ENCODE data around the gene PNPO. TPM values are rescaled to one million over a fixed set of nuclear protein-coding genes. Genes with fewer than 3 reads are reported as not detected.

PNPO gene
- 14.5 and 15.2 TPM in 2 replicates for polyA plus RNA-seq (2011; rRNA removed)
- polyA minus RNA-seq (2011; rRNA and poly(A)+ RNA removed): 23.8 and 32.6 TPM in 2 replicates

GRCh38 chr17:47941246-47942095, at the start of gene PNPO:
PNPO (plus strand) TSS chr17:47941571; CDS start chr17:47941676, 105 bp downstream.
- no peaks in the 10 kb centered on the region for H3K9me3 ChIP-seq (ENCODE audit: control insufficient read depth, insufficient read depth, low read length)
- H3K4me3 ChIP-seq (ENCODE audit: low read depth, low read length): peak within 1 kb of the TSS; percentile 87
- no peak for TF ChIP-seq CTCF (IDR thresholded peaks at IDR 0.05; ENCODE audit: low read depth, low read length)
- H3K27me3 ChIP-seq (ENCODE audit: control insufficient read depth, insufficient read depth, low read length): no peaks in the 10 kb centered on the region
- peak; percentile 93 for DNase-seq (ENCODE audit: low read depth, low spot score)
- H3K27ac ChIP-seq (ENCODE audit: low read depth, low read length): peak within 1 kb of the TSS; percentile 47
- POLR2A ChIA-PET: interaction anchor here (0.6 kb wide), 1 partner anchor 39 kb away, joined by 3 read pairs; no protein-coding TSS in a partner anchor
- CTCF ChIA-PET: interaction anchor here (0.9 to 2.3 kb wide), 5 partner anchors 8 to 77 kb away, joined by 3 to 18 read pairs (median 6); partner anchors contain the start of gene CDK5RAP3

GRCh38 chr17:47894498-47895346, 46.6 kb upstream of the PNPO start:
- CTCF ChIA-PET: interaction anchor here (0.6 to 15.7 kb wide), 6 partner anchors 47 to 196 kb away, joined by 3 to 502 read pairs (median 4); partner anchors contain the start of genes CDK5RAP3, PNPO and SCRN2
- H3K27me3 ChIP-seq (ENCODE audit: control insufficient read depth, insufficient read depth, low read length): no peaks in the 10 kb centered on the region
- H3K4me3 ChIP-seq (ENCODE audit: low read depth, low read length): peak overlapping the region; percentile 89
- POLR2A ChIA-PET: interaction anchor here (0.9 to 1.7 kb wide), 8 partner anchors 32 to 201 kb away, joined by 3 to 12 read pairs (median 4); partner anchors contain the start of genes CDK5RAP3, LRRC46, MRPL10 and SCRN2
- H3K9me3 ChIP-seq (ENCODE audit: control insufficient read depth, insufficient read depth, low read length): no peaks in the 10 kb centered on the region
- DNase-seq (ENCODE audit: low read depth, low spot score): no peak
- no peak overlapping the region for H3K27ac ChIP-seq (ENCODE audit: low read depth, low read length)
- TF ChIP-seq CTCF (IDR thresholded peaks at IDR 0.05; ENCODE audit: low read depth, low read length): no peak

GRCh38 chr17:47895347-47895855, 46.0 kb upstream of the PNPO start:
- Histone ChIP-seq H3K27me3 (ENCODE audit: control insufficient read depth, insufficient read depth, low read length) (no peaks in the 10 kb centered on the region), H3K27ac (ENCODE audit: low read depth, low read length) (no peak overlapping the region), H3K9me3 (ENCODE audit: control insufficient read depth, insufficient read depth, low read length) (no peaks in the 10 kb centered on the region), H3K4me3 (ENCODE audit: low read depth, low read length) (peak overlapping the region; percentile 89)
- no peak for DNase-seq (ENCODE audit: low read depth, low spot score)
- CTCF ChIA-PET: interaction anchor here (0.8 to 15.7 kb wide), 4 partner anchors 46 to 76 kb away, joined by 3 to 502 read pairs (median 4); partner anchors contain the start of genes CDK5RAP3, PNPO and SCRN2
- no peak for TF ChIP-seq CTCF (IDR thresholded peaks at IDR 0.05; ENCODE audit: low read depth, low read length)
- POLR2A ChIA-PET: interaction anchor here (0.5 to 1.7 kb wide), 18 partner anchors 10 to 202 kb away, joined by 3 to 12 read pairs (median 4); partner anchors contain the start of genes CDK5RAP3, LRRC46, MRPL10 and SCRN2

- H3K27me3 ChIP-seq (ENCODE audit: control insufficient read depth, insufficient read depth, low read length): no peaks in the 10 kb centered on the region
- H3K4me3 ChIP-seq (ENCODE audit: low read depth, low read length): peak within 1 kb of the TSS; percentile 95
- H3K9me3 ChIP-seq (ENCODE audit: control insufficient read depth, insufficient read depth, low read length): no peaks in the 10 kb centered on the region
- peak within 1 kb of the TSS; percentile 87 for H3K27ac ChIP-seq (ENCODE audit: low read depth, low read length)
- peak; percentile 100 for DNase-seq (ENCODE audit: low read depth, low spot score)
- ChIA-PET POLR2A (interaction anchor here (0.5 to 1.7 kb wide), 18 partner anchors 9 to 202 kb away, joined by 3 to 12 read pairs (median 4); partner anchors contain the start of genes CDK5RAP3, LRRC46, MRPL10 and SCRN2), CTCF (interaction anchor here (0.7 to 15.7 kb wide), 4 partner anchors 51 to 75 kb away, joined by 3 to 502 read pairs (median 4); partner anchors contain the start of genes CDK5RAP3 and SCRN2)
- no peak for TF ChIP-seq CTCF (IDR thresholded peaks at IDR 0.05; ENCODE audit: low read depth, low read length)
These were observed 45.3 kb upstream of the PNPO start, which contains the start of gene SP2 for GRCh38 chr17:47895856-47896671. SP2 (plus strand) TSS chr17:47896236; CDS start chr17:47896287, 51 bp downstream.
